Central memory CD4-positive, alpha-beta T cell (primary cell): ENCODE data around the gene SGSM2.

ENCODE experiments used
- DNase-seq: peaks from one replicate; pipeline ENCODE4 v3.0.0; 2022

Gene SGSM2

DNA sequence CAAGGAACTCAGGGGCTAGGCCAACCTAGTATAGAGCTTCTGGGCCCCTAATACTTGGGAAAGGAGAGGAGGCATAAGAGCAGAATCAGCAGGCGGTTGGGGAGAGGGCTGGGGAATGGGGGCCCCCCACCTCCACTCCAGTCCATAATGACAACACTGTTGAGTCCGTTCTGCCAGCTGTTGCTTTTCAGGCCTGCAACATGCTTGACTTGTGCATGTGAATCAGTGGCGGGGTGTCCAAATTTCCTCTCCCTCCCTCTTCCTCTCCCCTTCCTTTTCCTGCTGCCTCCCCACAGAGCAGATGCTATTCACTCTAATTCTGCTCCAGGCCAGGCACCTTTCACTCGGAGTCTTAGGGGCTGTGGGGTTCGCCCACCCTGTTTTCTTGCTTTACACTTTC lies 31.7 kb downstream of the SGSM2 start:
- DNase-seq: no peak

DNA sequence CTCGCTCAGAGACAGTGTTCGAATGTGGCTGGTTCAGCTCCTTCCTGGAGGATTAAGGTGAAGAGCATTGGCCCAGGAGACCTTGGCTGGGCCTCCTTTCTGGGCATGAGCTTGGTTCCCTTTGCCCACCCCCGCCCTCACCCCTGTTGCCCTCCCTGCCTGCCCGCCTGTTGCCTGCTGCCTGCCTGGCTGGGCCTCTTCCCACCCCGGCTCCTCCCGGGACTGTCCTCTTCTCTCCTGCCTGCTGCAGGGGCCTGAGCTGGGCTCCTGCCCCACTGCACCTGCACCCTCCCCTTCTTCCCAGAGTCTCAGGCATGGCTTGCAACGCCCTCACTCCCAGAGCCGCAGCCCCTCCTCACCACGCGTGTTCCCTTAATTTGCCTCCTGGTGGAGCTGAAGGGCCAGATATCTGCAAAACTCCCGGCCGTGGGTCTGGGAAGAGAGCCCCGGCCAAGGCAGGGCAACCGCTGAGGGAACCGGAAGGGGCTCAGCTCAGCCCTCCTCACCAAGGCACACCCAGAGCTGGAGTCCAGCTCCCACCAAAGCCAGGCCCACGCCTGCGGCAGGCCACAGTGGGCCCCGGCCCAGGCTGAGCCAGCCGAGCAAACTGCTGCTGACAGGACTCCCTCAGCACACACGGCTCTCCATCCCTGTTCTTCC lies 32.4 kb downstream of the SGSM2 start:
- DNase-seq: no peak

DNA sequence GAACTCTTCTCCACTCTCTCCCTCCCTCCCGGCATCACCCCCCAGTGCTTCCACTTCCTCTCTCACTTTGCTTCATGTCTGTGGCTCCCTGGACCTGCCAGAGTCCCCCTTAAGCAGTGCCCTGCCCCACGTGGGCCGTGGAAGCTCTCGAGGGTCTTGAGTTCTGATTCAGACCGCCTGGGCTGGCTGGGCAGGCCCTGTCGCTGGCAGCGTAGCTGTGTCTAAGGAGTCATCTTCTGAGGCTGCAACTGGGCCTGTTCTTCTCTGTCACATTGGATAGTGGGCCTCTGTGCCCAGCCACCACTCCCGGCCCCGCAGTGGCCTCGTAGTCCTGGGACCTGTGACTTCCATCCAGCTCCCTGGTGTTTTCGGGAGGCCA lies 32.9 kb downstream of the SGSM2 start:
- no peak for DNase-seq

DNA sequence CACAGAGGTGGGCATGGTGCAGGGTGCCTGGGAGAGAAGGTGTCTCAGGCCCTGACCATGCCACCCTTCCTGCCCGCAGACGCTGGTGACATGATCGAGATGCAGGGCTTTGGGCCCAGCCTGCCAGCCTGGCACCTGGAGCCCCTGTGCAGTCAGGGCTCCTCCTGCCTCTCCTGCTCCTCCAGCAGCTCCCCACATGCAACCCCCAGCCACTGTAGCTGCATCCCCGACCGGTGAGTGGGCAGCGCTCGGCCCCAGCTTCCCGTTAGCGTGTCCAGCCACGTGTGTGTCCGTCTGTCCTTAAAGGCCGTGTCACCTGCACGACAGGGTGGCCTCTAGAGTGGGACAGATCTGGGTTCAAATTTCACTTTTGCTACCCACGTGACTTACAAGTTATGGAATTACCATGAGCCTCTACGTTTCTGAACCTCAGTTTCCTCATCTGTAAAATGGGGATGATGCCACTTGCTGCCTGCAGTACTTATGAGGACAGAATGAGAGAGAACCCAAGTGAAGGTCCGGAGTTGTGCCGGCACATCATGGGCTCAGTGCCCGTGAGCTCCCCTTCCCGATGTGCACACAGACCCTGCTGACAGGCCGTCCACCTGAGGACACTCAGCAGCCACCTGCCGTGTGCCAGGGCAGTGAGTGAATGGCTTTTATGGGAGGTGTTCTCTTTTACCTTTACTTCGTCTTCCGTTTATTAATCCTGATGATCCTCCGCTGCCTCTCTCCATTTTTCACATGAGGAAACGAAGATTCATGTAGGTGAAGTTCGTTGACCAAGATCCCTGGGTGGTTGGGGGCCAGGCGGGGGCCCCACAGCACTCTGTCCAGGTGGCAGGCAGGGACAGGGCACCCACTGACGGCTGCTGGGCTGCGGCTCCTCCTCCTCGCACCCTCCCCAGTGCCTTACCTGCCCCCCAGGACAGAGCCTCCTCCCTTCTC lies 34.2 kb downstream of the SGSM2 start:
- DNase-seq: no peak

DNA sequence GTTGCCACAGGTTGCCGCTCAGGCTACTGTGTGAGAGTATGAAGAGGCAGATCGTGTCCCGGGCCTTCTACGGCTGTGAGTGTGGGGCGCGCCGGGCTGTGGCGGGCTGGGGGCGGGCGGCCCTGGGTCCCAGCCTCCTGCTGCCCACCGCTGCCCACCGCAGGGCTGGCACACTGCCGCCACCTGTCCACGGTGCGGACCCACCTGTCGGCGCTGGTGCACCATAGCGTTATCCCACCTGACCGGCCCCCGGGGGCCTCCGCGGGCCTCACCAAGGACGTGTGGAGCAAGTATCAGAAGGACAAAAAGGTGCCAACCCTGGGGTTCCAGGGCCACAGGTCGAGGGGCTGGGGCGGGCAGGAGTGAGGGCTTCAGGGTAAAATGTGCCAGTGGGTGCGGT lies 34.9 kb downstream of the SGSM2 start:
- no peak for DNase-seq

DNA sequence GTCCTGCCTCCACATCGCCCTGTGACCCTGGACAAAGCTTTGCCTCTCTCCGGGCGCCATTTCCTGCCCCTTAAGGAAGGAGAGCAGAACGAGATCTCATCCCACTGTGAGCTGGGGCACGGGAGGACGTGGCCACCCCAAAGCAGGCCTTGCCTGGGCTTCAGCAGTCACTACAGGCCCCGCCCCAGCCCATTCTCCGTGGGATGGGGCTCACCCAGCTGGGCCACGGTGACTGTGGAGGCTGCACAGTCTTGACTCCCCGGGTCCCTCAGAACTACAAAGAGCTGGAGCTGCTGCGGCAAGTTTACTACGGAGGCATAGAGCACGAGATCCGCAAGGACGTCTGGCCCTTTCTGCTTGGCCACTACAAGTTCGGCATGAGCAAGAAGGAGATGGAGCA lies 35.4 kb downstream of the SGSM2 start:
- no peak for DNase-seq

DNA sequence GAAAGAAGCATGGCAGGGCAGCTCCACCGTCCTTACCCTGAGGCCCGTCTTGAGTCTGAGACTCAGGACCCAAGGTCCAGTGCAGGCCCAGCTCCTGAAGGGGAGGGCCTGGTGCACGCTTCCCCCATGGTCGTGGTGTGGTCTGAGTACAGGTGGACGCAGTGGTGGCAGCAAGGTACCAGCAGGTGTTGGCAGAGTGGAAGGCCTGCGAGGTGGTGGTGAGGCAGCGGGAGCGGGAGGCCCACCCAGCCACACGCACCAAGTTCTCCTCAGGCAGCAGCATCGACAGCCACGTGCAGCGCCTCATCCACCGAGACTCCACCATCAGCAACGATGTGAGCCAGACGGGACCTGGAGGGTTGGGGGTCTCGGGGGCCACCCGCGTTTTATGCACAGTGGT lies 35.9 kb downstream of the SGSM2 start:
- no peak for DNase-seq

DNA sequence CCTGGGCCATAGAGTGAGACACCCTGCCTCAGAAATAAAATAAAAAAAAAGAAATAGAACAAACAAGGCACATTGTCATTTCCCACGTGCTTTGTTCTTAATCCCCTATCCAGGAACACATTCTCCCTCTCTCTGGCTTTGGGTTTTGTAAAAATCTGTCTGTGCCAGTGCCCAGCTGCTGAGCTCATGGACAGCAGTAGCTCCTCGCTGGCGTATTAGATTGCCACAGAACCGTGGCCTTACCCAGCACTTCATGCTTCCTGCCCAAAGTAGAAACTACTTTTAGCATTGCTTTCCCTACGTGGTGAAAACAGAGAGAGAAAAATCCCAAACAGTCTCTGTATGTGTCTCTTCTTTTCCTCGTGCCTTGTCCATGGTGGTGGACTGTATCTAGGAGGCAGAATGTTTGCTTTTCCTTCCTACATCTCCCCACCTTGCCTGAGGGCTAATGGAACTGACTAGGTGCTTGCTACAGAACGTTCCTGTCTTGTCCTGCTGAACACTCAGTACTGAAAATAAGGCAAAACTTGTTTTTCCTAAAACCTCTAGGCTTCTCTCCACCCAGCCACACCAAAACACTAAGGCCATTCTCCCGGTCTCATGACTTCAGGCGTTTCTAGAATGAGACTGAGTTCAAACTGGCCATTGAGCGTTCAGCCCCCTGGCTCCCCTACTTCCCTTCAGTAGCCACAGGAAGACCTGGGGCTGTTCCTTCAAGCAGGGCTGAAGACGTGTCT lies 37.4 kb downstream of the SGSM2 start:
- no peak for DNase-seq

DNA sequence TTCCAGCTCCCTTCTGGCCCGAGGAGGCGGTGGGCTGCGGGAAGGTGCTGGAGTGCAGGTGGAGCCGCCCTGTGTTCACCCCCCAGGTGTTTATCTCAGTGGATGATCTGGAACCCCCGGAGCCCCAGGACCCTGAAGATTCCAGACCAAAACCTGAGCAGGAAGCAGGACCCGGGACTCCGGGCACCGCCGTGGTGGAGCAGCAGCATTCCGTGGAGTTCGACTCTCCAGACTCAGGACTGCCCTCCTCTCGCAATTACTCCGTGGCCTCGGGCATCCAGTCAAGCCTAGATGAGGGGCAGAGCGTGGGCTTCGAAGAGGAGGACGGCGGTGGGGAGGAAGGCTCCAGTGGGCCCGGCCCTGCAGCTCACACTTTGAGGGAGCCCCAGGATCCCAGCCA lies 38.1 kb downstream of the SGSM2 start:
- no peak for DNase-seq

DNA sequence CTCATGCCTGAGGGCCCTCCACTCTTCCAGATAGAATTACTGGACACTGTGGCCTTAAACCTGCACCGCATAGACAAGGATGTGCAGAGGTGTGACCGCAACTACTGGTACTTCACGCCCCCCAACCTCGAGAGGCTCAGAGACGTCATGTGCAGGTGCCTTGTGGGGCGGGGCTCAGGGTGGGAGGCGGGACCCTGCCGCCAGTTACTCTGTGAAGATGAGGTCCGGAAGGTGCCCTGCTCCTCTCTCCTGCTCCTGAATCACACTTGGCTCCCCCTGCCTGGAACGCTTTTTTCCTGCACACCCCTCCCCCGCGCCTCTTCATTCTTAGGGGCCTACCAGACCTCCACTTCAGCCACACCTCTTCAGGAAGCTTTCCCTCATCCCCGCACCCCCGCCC lies 38.8 kb downstream of the SGSM2 start:
- DNase-seq: no peak

DNA sequence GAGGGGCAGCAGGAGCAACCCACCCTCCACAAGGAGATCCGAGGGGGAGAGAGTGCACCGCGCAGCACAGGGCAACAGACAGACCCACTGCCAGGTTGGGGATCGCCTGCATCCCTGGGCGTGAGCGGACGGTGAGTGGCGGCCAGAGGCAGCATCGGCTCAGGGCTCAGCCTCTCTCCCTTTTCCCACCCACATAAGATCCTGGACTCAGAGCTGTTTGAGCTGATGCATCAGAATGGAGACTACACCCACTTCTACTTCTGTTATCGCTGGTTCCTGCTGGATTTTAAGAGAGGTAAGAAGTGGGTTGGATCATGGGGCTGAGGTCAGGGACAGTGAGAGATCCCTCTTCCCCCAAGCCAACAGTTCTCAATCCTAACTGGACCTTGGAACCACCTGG lies 40.4 kb downstream of the SGSM2 start:
- no peak for DNase-seq

DNA sequence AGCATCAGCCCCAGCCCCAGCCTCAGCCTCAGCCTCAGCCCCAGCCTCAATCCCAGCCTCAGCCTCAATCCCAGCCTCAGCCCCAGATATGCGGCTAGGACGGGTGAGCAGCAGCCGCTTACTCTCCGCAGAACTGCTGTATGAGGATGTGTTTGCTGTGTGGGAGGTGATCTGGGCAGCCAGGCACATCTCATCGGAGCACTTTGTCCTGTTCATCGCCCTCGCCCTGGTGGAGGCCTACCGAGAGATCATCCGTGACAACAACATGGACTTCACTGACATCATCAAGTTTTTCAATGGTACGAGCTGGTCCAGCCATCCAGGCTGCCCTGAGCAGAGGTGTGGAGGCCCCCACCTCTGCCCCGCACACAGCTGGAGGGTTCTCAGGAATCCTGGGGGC lies 41.6 kb downstream of the SGSM2 start:
- DNase-seq: no peak

DNA sequence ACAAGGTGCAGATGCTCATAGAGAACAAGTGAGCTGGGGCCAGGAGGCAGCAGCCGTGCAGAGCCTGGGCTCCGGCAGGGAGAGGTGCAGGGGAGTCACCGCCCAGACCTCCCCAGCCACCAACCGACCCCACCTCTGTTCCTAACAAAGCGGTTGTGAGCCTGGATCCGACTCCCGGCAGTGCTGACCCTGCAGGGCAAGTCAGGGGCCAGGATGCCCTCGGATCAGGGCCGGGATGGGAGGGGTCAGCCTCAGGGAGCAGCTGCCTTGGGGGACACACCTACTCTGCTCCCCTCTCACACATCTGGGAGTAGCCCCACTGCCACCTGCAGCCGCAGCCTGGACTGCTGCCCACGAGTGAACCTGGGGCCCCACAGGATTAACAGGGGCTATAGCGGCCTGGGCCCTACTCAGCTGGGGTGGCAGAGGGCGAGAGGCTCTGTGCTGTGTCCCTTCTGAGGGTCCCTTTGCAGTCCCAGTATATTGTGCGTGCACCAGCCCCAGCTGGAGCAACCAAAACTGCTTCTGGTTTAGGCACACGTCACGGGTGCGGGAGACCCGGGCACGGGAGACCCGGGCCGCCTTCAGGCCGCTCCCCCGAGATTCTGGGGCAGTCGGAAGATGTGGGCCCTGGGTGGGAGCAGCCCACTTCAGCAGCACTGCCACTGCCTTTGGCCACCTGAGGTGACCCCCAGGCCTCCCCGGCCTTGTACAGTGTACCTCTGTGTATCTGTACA lies 42.4 kb downstream of the SGSM2 start:
- no peak for DNase-seq

DNA sequence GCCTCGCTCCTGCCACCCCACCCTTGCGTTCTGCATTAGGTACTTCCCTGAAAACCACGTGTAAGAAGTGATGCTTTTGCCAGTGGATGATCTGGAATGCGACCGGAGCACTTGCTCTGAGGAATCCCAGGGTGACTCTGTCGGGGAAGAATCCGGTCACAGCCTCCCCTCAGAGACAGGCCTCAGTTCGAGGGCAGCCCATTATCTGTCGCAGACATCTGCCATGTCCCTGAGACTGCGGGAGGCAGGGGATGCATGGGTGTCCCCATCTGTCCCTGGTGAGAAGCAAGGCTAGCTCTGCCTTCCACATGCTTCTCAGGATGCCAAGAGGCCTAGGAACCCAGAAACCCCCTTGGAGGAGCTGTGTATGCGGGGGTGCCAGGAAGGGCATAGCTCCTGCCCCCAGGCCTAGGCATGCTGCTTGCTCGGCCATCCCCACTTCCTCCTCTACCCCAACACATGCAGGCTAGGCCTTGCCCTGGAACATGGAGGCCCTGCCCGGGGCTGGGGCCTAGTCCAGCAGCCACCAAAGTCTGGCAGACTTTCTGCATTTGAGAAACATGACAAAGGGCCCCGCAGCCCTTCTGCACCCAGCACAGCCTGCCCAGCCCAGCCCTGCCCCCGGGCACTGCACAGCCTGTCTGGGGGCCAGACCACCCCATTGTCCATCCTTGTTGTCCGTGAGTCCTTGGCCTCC lies 43.1 kb downstream of the SGSM2 start:
- no peak for DNase-seq

DNA sequence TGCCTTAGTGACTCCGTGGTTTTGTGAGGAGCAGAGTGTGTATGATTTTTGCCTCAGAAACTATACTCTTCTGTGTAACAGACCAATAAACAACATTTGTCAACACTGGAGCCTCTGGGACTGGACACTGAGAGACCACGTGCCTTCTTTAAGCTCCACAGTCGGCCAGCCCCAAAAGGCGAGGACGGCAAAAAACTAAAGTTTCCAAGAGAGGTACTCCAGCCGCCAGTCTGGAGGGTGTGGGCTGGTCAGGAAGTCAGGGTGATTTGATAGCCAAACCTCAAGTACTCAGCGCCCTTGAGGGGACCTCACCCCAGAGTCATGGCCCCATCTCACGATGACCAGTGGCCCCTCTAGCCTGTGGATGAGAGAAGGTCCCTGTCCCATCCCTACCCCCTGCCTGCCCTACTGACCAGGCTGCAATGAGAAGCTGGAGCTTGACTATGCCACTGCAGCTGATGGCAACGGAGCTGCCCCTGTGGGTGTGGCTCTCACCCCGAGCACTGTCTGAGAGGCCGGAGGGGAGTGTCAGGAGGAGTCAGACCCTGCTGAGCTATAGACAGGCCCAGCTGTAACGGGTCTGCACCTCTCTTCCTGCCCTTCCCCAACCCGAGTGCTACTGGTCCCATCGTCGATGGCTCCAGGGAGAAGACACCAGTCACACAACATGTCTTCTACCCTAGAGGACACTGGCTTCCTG lies 43.8 kb downstream of the SGSM2 start:
- DNase-seq: no peak

DNA sequence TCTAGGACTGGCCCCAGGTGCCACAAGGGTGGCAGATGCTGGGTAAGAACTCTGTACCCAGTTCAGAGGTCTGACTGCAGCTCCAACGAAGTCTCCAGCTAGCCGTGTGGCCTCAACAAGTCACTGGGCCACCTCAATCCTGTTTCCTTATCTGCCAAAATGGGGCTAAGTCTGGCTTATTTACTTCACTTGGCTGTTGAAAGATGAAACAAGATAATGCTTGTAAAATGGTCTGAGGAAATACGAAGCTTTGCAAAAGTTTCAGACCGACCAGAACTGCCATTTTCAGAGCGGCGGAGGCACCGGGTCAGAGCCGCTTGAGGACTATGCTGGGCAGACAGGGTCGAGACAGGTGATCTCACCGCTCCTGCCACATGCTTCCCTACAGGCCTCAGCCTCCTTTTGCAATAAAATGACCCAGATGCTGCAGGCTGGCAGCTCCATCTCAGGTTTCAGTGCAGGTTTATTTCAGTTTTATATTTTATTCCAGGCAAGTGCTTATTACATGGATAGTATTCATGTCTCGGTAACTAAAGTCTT lies 46.4 kb downstream of the SGSM2 start:
- DNase-seq: no peak

DNA sequence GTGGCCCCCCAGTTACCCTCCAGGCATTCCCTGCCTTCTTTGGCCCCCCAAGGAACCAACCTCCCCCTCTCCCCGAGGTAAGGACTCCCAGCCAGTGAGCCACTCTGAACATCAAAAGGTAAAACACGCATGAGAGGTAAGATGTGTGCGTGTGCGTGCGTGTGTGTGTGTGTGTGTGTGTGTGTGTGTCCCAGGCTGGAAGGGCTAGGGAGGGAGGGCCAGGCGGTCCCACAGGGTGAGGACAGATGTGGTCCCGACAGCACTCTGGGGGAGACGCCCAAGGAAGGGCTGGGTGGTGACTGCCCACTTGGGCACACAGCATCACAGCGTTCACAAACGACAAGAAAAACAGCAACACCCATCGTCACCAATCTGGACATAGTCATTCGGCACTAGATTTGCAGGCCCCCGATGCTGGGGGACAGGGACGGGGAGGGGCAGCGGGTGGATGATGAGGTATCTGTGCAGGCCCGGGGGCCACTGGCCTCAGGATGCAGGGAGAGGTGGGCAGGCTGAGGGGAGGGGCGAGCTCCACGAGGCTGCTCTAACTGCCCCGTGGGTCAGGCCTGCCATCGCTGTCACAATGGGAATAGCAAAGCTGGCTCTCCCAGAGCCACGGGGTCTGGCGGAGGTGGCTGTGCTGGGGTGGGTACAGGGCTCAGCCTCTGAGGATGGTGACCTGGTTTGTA lies 47.3 kb downstream of the SGSM2 start:
- no peak for DNase-seq

DNA sequence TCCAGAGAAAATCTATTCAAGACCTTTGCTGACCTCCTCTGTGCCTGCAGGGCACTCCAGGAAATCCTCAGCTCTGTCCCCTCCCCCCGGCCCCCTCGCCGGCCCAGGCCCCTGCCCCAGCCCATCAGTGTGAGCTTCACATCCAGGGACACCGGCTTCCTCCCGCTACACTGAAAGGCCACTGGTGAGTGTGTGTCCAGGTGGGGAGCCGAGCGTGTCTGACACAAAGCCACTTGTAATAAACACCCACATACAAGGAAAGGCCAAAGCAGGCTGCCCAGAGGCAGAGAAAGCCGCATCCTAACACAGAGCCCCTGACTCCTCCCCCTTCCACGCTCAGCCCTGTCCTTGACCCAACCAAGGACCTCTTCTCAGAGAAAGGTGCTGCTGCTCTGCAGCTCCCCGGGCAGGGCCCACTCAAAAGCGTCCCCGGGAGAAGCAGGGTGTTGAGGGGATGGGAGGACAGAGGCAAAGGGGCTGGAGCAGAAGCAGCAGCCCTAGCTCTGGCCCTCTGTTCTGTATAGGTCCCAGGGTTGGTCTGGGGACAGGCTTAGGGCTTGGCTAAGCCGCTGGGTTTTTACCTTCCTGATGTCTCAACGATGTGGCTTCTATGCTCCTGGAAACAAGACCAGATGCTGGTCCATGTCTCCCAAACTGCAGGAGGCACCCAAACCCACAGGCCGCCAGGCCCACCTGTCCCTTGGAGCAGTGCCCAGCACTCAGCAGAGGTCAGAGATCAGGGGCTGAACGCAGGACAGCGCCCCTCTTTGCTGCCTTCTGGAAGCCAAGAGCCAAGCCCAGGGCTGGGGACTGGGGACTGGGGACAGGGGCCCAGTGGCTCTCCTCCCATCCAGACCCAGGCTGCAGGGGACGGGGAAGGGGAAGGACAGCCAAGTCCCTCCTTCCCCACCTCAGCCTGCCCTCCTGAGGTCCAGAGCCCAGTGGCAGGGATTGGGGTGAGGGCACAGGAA lies 48.2 kb downstream of the SGSM2 start:
- no peak for DNase-seq

DNA sequence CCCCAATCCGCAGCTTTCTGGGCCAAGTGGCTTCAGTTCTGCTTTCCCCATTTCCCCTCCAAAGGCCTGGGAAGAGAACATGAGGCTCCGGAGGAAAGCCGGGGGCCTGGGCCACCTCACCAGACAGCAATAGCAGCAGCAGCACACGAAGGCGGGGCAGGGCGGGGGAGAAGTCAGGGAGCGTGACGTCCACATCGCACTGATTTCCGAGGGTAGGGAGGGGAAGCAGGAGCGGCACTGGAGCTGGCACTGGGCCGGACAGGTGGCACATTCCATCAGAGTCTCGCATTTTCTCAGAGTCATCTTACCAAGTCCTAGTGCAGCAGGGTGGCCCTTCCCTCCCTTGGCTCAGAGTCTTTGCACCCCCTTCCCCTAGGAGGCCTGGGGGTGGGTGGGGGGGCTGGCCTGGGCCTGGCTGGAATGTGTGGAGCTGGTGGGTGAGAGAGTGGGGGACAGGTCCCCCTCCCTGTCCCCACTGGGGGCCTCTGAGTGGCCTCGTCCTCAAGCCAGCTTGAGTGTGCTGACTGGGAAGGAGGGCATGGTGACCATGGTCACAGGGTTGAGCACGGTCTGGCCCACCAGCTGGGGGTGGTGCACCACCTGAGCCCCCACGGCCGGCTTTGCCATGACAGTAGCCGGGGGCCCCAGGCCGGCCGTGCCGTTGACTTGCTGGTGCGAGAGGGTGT lies 49.2 kb downstream of the SGSM2 start:
- DNase-seq: no peak
